ENCODE results near the gene IP6K3. TPM values are rescaled to one million over a fixed set of nuclear protein-coding genes. Genes with fewer than 3 reads are reported as not detected.

Gene IP6K3
- total and polyA plus RNA-seq, 2 donors = 0.28 to 6.6 TPM

GRCh38 chr6:33688451-33689147, 58.1 kb downstream of the IP6K3 start:
- 96% methylated on average over 25 of the region's 25 CpGs for WGBS

DNA sequence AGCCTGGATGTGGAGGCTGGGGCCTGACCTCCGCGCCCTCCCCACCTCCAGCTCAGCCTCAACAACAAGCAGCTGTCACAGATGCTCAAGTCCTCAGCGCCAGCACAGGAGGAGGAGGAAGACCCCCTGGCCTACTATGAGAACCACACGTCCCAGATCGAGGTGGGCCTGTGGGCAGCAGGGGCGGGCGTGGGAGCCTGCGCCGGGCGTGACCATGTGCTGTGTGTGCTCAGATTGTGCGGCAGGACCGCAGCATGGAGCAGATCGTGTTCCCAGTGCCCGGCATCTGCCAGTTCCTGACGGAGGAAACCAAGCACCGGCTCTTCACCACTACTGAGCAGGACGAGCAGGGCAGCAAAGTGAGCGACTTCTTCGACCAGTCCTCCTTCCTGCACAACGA, 58.7 kb downstream of the IP6K3 start:
- H3K27ac ChIP-seq (ENCODE audit: low read depth in 1 of 2, low read length in 1 of 2) = no peak overlapping the region
- peaks cover 0 to 1% of the 10 kb centered on the region in 2 donors for H3K9me3 ChIP-seq (ENCODE audit: control insufficient read depth in 2 of 2, insufficient read depth in 1 of 2, low read length in 1 of 2)
- no peaks in the 10 kb centered on the region for H3K27me3 ChIP-seq (ENCODE audit: control insufficient read depth in 2 of 2, insufficient read depth in 1 of 2, low read length in 1 of 2)
- H3K4me1 ChIP-seq (ENCODE audit: control insufficient read depth in 2 of 2, insufficient read depth in 2 of 2, low read length in 2 of 2) = peaks cover 0 to 26% of the 10 kb centered on the region in 2 donors
- DNase-seq (ENCODE audit: low read depth in 6 of 9, low spot score in 9 of 9) = no peak
- H3K4me3 ChIP-seq (ENCODE audit: low read length in 2 of 2) = no peak overlapping the region
- H3K36me3 ChIP-seq (ENCODE audit: control insufficient read depth in 2 of 2, insufficient read depth in 2 of 2, low read length in 1 of 2) = peaks cover 87 to 97% of the 10 kb centered on the region in 2 donors
- WGBS = 97% methylated on average over 20 of the region's 20 CpGs

More at GRCh38 chr6:33688451-33689147, 58.1 kb downstream of the IP6K3 start:
- Histone ChIP-seq H3K27ac (ENCODE audit: low read depth in 1 of 2, low read length in 1 of 2) (no peak overlapping the region), H3K4me3 (ENCODE audit: low read length in 2 of 2) (no peak overlapping the region), H3K27me3 (ENCODE audit: control insufficient read depth in 2 of 2, insufficient read depth in 1 of 2, low read length in 1 of 2) (no peaks in the 10 kb centered on the region), H3K4me1 (ENCODE audit: control insufficient read depth in 2 of 2, insufficient read depth in 2 of 2, low read length in 2 of 2) (peaks cover 1 to 26% of the 10 kb centered on the region in 2 donors), H3K9me3 (ENCODE audit: control insufficient read depth in 2 of 2, insufficient read depth in 1 of 2, low read length in 1 of 2) (peaks cover 0 to 1% of the 10 kb centered on the region in 2 donors), H3K36me3 (ENCODE audit: control insufficient read depth in 2 of 2, insufficient read depth in 2 of 2, low read length in 1 of 2) (peaks cover 87 to 91% of the 10 kb centered on the region in 2 donors)
- DNase-seq (ENCODE audit: low read depth in 6 of 9, low spot score in 9 of 9) = no peak

- DNase-seq (ENCODE audit: low read depth in 6 of 9, low spot score in 9 of 9) = no peak
- WGBS = 97% methylated on average over 27 of the region's 27 CpGs
Observed at GRCh38 chr6:33686981-33687975, 59.4 kb downstream of the IP6K3 start.

GRCh38 chr6:33686225-33686924, 60.3 kb downstream of the IP6K3 start:
- H3K4me3 ChIP-seq (ENCODE audit: low read length in 2 of 2) = no peak overlapping the region
- H3K36me3 ChIP-seq (ENCODE audit: control insufficient read depth in 2 of 2, insufficient read depth in 2 of 2, low read length in 1 of 2) = peaks cover 85 to 94% of the 10 kb centered on the region in 2 donors
- peaks cover 0 to 16% of the 10 kb centered on the region in 2 donors for H3K4me1 ChIP-seq (ENCODE audit: control insufficient read depth in 2 of 2, insufficient read depth in 2 of 2, low read length in 2 of 2)
- 97% methylated on average over 6 of the region's 6 CpGs for WGBS
- no peak for DNase-seq (ENCODE audit: low read depth in 6 of 9, low spot score in 9 of 9)
- H3K9me3 ChIP-seq (ENCODE audit: control insufficient read depth in 2 of 2, insufficient read depth in 1 of 2, low read length in 1 of 2) = peaks cover 0 to 1% of the 10 kb centered on the region in 2 donors
- H3K27ac ChIP-seq (ENCODE audit: low read depth in 1 of 2, low read length in 1 of 2) = no peak overlapping the region
- no peaks in the 10 kb centered on the region for H3K27me3 ChIP-seq (ENCODE audit: control insufficient read depth in 2 of 2, insufficient read depth in 1 of 2, low read length in 1 of 2)

More at GRCh38 chr6:33686981-33687975, 59.4 kb downstream of the IP6K3 start:
- Histone ChIP-seq H3K9me3 (ENCODE audit: control insufficient read depth in 2 of 2, insufficient read depth in 1 of 2, low read length in 1 of 2) (peaks cover 0 to 1% of the 10 kb centered on the region in 2 donors), H3K27ac (ENCODE audit: low read depth in 1 of 2, low read length in 1 of 2) (no peak overlapping the region), H3K36me3 (ENCODE audit: control insufficient read depth in 2 of 2, insufficient read depth in 2 of 2, low read length in 1 of 2) (peaks cover 88 to 98% of the 10 kb centered on the region in 2 donors), H3K4me1 (ENCODE audit: control insufficient read depth in 2 of 2, insufficient read depth in 2 of 2, low read length in 2 of 2) (peaks cover 0 to 25% of the 10 kb centered on the region in 2 donors), H3K27me3 (ENCODE audit: control insufficient read depth in 2 of 2, insufficient read depth in 1 of 2, low read length in 1 of 2) (no peaks in the 10 kb centered on the region), H3K4me3 (ENCODE audit: low read length in 2 of 2) (no peak overlapping the region)

GRCh38 chr6:33685411-33686224, 61.1 kb downstream of the IP6K3 start:
- H3K9me3 ChIP-seq (ENCODE audit: control insufficient read depth in 2 of 2, insufficient read depth in 1 of 2, low read length in 1 of 2) = peaks cover 0 to 1% of the 10 kb centered on the region in 2 donors
- H3K27ac ChIP-seq (ENCODE audit: low read depth in 1 of 2, low read length in 1 of 2) = no peak overlapping the region
- no peak for DNase-seq (ENCODE audit: low read depth in 6 of 9, low spot score in 9 of 9)
- 95% methylated on average over 38 of the region's 38 CpGs for WGBS
- H3K4me1 ChIP-seq (ENCODE audit: control insufficient read depth in 2 of 2, insufficient read depth in 2 of 2, low read length in 2 of 2) = peaks cover 0 to 16% of the 10 kb centered on the region in 2 donors
- peaks cover 83 to 88% of the 10 kb centered on the region in 2 donors for H3K36me3 ChIP-seq (ENCODE audit: control insufficient read depth in 2 of 2, insufficient read depth in 2 of 2, low read length in 1 of 2)
- no peaks in the 10 kb centered on the region for H3K27me3 ChIP-seq (ENCODE audit: control insufficient read depth in 2 of 2, insufficient read depth in 1 of 2, low read length in 1 of 2)
- H3K4me3 ChIP-seq (ENCODE audit: low read length in 2 of 2) = no peak overlapping the region

GRCh38 chr6:33684983-33685382, 61.7 kb downstream of the IP6K3 start:
- Histone ChIP-seq H3K27me3 (ENCODE audit: control insufficient read depth in 2 of 2, insufficient read depth in 1 of 2, low read length in 1 of 2) (no peaks in the 10 kb centered on the region), H3K4me3 (ENCODE audit: low read length in 2 of 2) (no peak overlapping the region), H3K4me1 (ENCODE audit: control insufficient read depth in 2 of 2, insufficient read depth in 2 of 2, low read length in 2 of 2) (peaks cover 0 to 16% of the 10 kb centered on the region in 2 donors), H3K36me3 (ENCODE audit: control insufficient read depth in 2 of 2, insufficient read depth in 2 of 2, low read length in 1 of 2) (peaks cover 84 to 88% of the 10 kb centered on the region in 2 donors), H3K27ac (ENCODE audit: low read depth in 1 of 2, low read length in 1 of 2) (no peak overlapping the region), H3K9me3 (ENCODE audit: control insufficient read depth in 2 of 2, insufficient read depth in 1 of 2, low read length in 1 of 2) (peaks cover 0 to 1% of the 10 kb centered on the region in 2 donors)
- DNase-seq (ENCODE audit: low read depth in 6 of 9, low spot score in 9 of 9) = no peak
- WGBS = over 99% methylated on average over 7 of the region's 7 CpGs

DNA sequence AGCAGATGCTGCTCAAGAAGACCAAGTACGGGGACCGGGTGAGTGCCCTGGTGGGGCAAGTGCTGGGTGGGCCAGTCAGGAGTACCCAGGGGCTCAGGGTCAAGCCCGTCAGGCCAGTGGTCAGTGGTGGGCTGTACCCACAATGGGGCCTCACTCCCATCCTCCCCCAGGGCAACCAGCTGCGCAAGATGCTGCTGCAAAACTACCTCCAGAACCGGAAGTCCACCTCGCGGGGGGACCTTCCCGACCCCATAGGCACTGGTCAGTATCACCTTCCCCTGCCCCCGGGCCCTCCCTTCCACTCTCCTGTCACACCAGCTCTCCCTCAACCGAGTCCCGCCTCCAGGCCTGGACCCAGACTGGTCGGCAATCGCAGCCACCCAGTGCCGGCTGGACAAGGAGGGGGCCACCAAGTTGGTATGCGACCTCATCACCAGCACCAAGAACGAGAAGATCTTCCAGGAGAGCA, 62.2 kb downstream of the IP6K3 start:
- no peak for DNase-seq (ENCODE audit: low read depth in 6 of 9, low spot score in 9 of 9)
- H3K9me3 ChIP-seq (ENCODE audit: control insufficient read depth in 2 of 2, insufficient read depth in 1 of 2, low read length in 1 of 2) = peaks cover 0 to 1% of the 10 kb centered on the region in 2 donors
- 98% methylated on average over 16 of the region's 16 CpGs for WGBS

More for the DNA sequence above, 62.2 kb downstream of the IP6K3 start:
- no peaks in the 10 kb centered on the region for H3K27me3 ChIP-seq (ENCODE audit: control insufficient read depth in 2 of 2, insufficient read depth in 1 of 2, low read length in 1 of 2)
- H3K4me3 ChIP-seq (ENCODE audit: low read length in 2 of 2) = no peak overlapping the region
- peaks cover 0 to 16% of the 10 kb centered on the region in 2 donors for H3K4me1 ChIP-seq (ENCODE audit: control insufficient read depth in 2 of 2, insufficient read depth in 2 of 2, low read length in 2 of 2)
- H3K36me3 ChIP-seq (ENCODE audit: control insufficient read depth in 2 of 2, insufficient read depth in 2 of 2, low read length in 1 of 2) = peaks cover 88 to 89% of the 10 kb centered on the region in 2 donors
- no peak overlapping the region for H3K27ac ChIP-seq (ENCODE audit: low read depth in 1 of 2, low read length in 1 of 2)

Data from thymus (tissue), 11 donors.